Astrocyte (in vitro differentiated cells and primary cell): ENCODE results near the gene DAZAP1. TPM values are rescaled to one million over a fixed set of nuclear protein-coding genes. Genes with fewer than 3 reads are reported as not detected.

Experiments used
- DNase-seq: peaks from one replicate; pipeline ENCODE4 v3.0.0-alpha.2; 2010; ENCODE audit warnings: low read depth
- FAIRE-seq: peaks from 2 replicates; lab custom pipeline; 2011; peaks lifted over from hg19 to GRCh38; lab: Jason Lieb, UNC
- H2AFZ ChIP-seq: 2 replicates; pipeline ENCODE4 v1.6.0; 2012; ENCODE audit warnings: low read depth, low read length, inconsistent platforms
- H3K27ac ChIP-seq: 2 replicates; pipeline ENCODE4 v1.5.1; 2011; ENCODE audit warnings: low read depth, low read length, inconsistent platforms
- H3K27me3 ChIP-seq: 2 replicates; pipeline ENCODE4 v1.6.0; 2011; ENCODE audit warnings: low read length, inconsistent platforms; ENCODE audit not compliant: insufficient read depth
- H3K36me3 ChIP-seq: 2 replicates; pipeline ENCODE4 v1.5.1; 2011; ENCODE audit warnings: low read length, inconsistent platforms; ENCODE audit not compliant: insufficient read depth
- H3K4me1 ChIP-seq: 2 replicates; pipeline ENCODE4 v1.5.1; 2011; ENCODE audit warnings: low read length, inconsistent platforms; ENCODE audit not compliant: insufficient read depth
- H3K4me2 ChIP-seq: 2 replicates; pipeline ENCODE4 v1.6.0; 2012; ENCODE audit warnings: low read length, inconsistent platforms
- H3K4me3 ChIP-seq: 2 replicates; pipeline ENCODE4 v1.5.1; 2011; ENCODE audit warnings: low read depth, mild to moderate bottlenecking, low read length, inconsistent platforms; ENCODE audit not compliant: insufficient read depth
- H3K79me2 ChIP-seq: 2 replicates; pipeline ENCODE4 v1.6.0; 2012; ENCODE audit warnings: mild to moderate bottlenecking, low read length, inconsistent platforms; ENCODE audit not compliant: insufficient read depth
- H3K9ac ChIP-seq: 2 replicates; pipeline ENCODE4 v1.6.0; 2012; ENCODE audit warnings: mild to moderate bottlenecking, low read length, inconsistent platforms
- H3K9me3 ChIP-seq: 2 replicates; pipeline ENCODE4 v1.5.1; 2012; ENCODE audit warnings: low read depth, mild to moderate bottlenecking, low read length, inconsistent platforms; ENCODE audit not compliant: insufficient read depth
- H4K20me1 ChIP-seq: 2 replicates; pipeline ENCODE4 v1.6.0; 2012; ENCODE audit warnings: low read length, inconsistent platforms; ENCODE audit not compliant: insufficient read depth
- H3K27ac Mint-ChIP-seq: one replicate; pipeline ENCODE4 v1.8.0; 2021; ENCODE audit warnings: mild to moderate bottlenecking, mixed read lengths; ENCODE audit not compliant: unreplicated experiment
- H3K27me3 Mint-ChIP-seq: one replicate; pipeline ENCODE4 v1.8.0; 2021; ENCODE audit warnings: low read depth, mixed read lengths; ENCODE audit not compliant: unreplicated experiment
- H3K36me3 Mint-ChIP-seq: one replicate; pipeline ENCODE4 v1.8.0; 2021; ENCODE audit warnings: low read depth, mixed read lengths; ENCODE audit not compliant: unreplicated experiment
- H3K4me1 Mint-ChIP-seq: one replicate; pipeline ENCODE4 v1.8.0; 2021; ENCODE audit warnings: low read depth, mixed read lengths; ENCODE audit not compliant: unreplicated experiment
- H3K4me3 Mint-ChIP-seq: one replicate; pipeline ENCODE4 v1.8.0; 2021; ENCODE audit warnings: mild to moderate bottlenecking, moderate library complexity, mixed read lengths; ENCODE audit not compliant: unreplicated experiment
- H3K9me3 Mint-ChIP-seq: one replicate; pipeline ENCODE4 v1.8.0; 2021; ENCODE audit warnings: mild to moderate bottlenecking, mixed read lengths; ENCODE audit not compliant: unreplicated experiment
- CTCF ChIP-seq: IDR thresholded peaks from 2 replicates; pipeline ENCODE4 v1.5.1; 2011; ENCODE audit warnings: low read depth, mild to moderate bottlenecking, inconsistent platforms, low read length, moderate library complexity; ENCODE audit not compliant: insufficient read depth
- EZH2 ChIP-seq: IDR thresholded peaks from 2 replicates; pipeline ENCODE4 v1.6.1; 2012; ENCODE audit warnings: mild to moderate bottlenecking, low read length, inconsistent platforms; ENCODE audit not compliant: insufficient read depth
- total RNA-seq: library from RNA; stranded (reverse); gene quantifications from 2 replicates; pipeline ENCODE4 v1.2.1, GENCODE V29; 2021

Gene DAZAP1
- total RNA-seq, 1 donor from 2014 or later, result 108 TPM

- H3K27ac ChIP-seq, result peak overlapping the region; percentile 91
These were observed 44.8 kb upstream of the DAZAP1 start for GRCh38 chr19:1362387-1363257.

GRCh38 chr19:1363599-1363998, 43.8 kb upstream of the DAZAP1 start:
- peaks cover 9% of the 10 kb centered on the region for H4K20me1 ChIP-seq
- no peak overlapping the region for H3K4me3 ChIP-seq
- H3K27me3 ChIP-seq, result no peaks in the 10 kb centered on the region
- peaks cover 30% of the 10 kb centered on the region for H3K79me2 ChIP-seq
- H2AFZ ChIP-seq, result no peak overlapping the region
- Mint-ChIP-seq H3K27ac (no peak overlapping the region), H3K9me3 (no peaks in the 10 kb centered on the region), H3K27me3 (no peaks in the 10 kb centered on the region), H3K36me3 (peaks cover 10% of the 10 kb centered on the region), H3K4me3 (no peak overlapping the region), H3K4me1 (peaks cover 14% of the 10 kb centered on the region)
- H3K4me1 ChIP-seq, result peaks cover 46% of the 10 kb centered on the region
- FAIRE-seq, result no peak
- H3K9me3 ChIP-seq, result no peaks in the 10 kb centered on the region
- TF ChIP-seq CTCF (no peak), EZH2 (no peak)
- no peak overlapping the region for H3K27ac ChIP-seq
- H3K9ac ChIP-seq, result no peak overlapping the region
- H3K4me2 ChIP-seq, result no peak overlapping the region
- DNase-seq, result no peak
- peaks cover 29% of the 10 kb centered on the region for H3K36me3 ChIP-seq

More at GRCh38 chr19:1362387-1363257, 44.8 kb upstream of the DAZAP1 start:
- Histone ChIP-seq H3K4me2 (peak overlapping the region; percentile 89), H3K9me3 (no peaks in the 10 kb centered on the region), H3K9ac (peak overlapping the region; percentile 81), H4K20me1 (peaks cover 4% of the 10 kb centered on the region), H2AFZ (no peak overlapping the region), H3K4me1 (peaks cover 46% of the 10 kb centered on the region), H3K79me2 (peaks cover 30% of the 10 kb centered on the region), H3K36me3 (peaks cover 28% of the 10 kb centered on the region), H3K27me3 (no peaks in the 10 kb centered on the region), H3K4me3 (peak overlapping the region; percentile 53)
- no peaks in the 10 kb centered on the region for H3K27me3 Mint-ChIP-seq
- H3K4me1 Mint-ChIP-seq, result peaks cover 14% of the 10 kb centered on the region
- peaks cover 12% of the 10 kb centered on the region for H3K36me3 Mint-ChIP-seq
- H3K27ac Mint-ChIP-seq, result peak overlapping the region; percentile 35
- no peak for DNase-seq
- TF ChIP-seq EZH2 (no peak), CTCF (no peak)
- no peaks in the 10 kb centered on the region for H3K9me3 Mint-ChIP-seq
- H3K4me3 Mint-ChIP-seq, result no peak overlapping the region
- no peak for FAIRE-seq
